ENCODE measurements around the gene NEUROD4.

The NEUROD4 gene

DNA sequence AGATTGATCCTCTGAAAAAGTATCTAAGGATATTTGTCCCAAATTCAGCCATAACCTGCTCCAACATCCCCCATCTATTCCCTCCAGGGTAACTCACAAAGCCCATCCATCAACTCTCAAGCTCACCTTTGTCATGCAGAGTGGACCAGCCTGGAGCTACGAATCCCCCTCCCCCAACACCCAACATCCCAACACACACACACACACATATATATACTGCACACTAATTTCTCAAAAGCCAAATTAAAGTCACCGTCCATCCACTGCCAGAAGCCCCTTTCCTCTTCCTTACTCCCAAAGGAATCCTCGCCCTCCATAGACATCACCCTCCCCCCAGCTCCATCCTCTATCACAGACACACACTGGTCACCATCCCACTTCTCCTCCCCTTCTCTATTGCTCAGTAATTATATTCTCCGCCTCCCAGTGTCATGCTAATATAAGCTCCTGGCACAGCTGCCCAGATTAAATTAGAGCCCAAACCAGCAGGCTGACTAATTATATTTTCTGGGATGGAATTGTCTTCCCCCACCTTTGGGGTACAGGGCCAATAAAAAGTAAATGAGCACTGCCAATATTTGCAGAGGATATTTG is 21.7 kb upstream of the NEUROD4 start:
- TF ChIP-seq POLR2AphosphoS5 (IDR thresholded peaks at IDR 0.05; ENCODE audit: low read depth, low read length) = no peak
- no peak for TF ChIP-seq REST (IDR thresholded peaks at IDR 0.05; ENCODE audit: insufficient read depth in 1 of 2, low read depth in 2 of 2, low read length in 2 of 2)
- no peak for TF ChIP-seq SIN3A (IDR thresholded peaks at IDR 0.05; ENCODE audit: borderline replicate concordance, insufficient read depth, low read length)
- no peak for TF ChIP-seq FOXP2 (optimal IDR thresholded peaks at IDR 0.05; ENCODE audit: borderline replicate concordance, extremely low read depth, extremely low read length, insufficient read depth)
- TF ChIP-seq TAF1 (IDR thresholded peaks at IDR 0.05; ENCODE audit: borderline replicate concordance, insufficient read depth, low read length) = no peak

- TF ChIP-seq REST (IDR thresholded peaks at IDR 0.05; ENCODE audit: insufficient read depth in 1 of 2, low read depth in 2 of 2, low read length in 2 of 2) (no peak), FOXP2 (optimal IDR thresholded peaks at IDR 0.05; ENCODE audit: borderline replicate concordance, extremely low read depth, extremely low read length, insufficient read depth) (no peak), POLR2AphosphoS5 (IDR thresholded peaks at IDR 0.05; ENCODE audit: low read depth, low read length) (no peak), SIN3A (IDR thresholded peaks at IDR 0.05; ENCODE audit: borderline replicate concordance, insufficient read depth, low read length) (no peak), TAF1 (IDR thresholded peaks at IDR 0.05; ENCODE audit: borderline replicate concordance, insufficient read depth, low read length) (no peak)
Measured at GRCh38 chr12:54998958-54999510, 20.7 kb upstream of the NEUROD4 start.

GRCh38 chr12:55001198-55001868 is 18.4 kb upstream of the NEUROD4 start:
- TF ChIP-seq SIN3A (IDR thresholded peaks at IDR 0.05; ENCODE audit: borderline replicate concordance, insufficient read depth, low read length) (no peak), FOXP2 (optimal IDR thresholded peaks at IDR 0.05; ENCODE audit: borderline replicate concordance, extremely low read depth, extremely low read length, insufficient read depth) (no peak), TAF1 (IDR thresholded peaks at IDR 0.05; ENCODE audit: borderline replicate concordance, insufficient read depth, low read length) (no peak), POLR2AphosphoS5 (IDR thresholded peaks at IDR 0.05; ENCODE audit: low read depth, low read length) (no peak), REST (IDR thresholded peaks at IDR 0.05; ENCODE audit: insufficient read depth in 1 of 2, low read depth in 2 of 2, low read length in 2 of 2) (no peak)

GRCh38 chr12:55002355-55002754 is 17.4 kb upstream of the NEUROD4 start:
- no peak for TF ChIP-seq REST (IDR thresholded peaks at IDR 0.05; ENCODE audit: insufficient read depth in 1 of 2, low read depth in 2 of 2, low read length in 2 of 2)
- no peak for TF ChIP-seq TAF1 (IDR thresholded peaks at IDR 0.05; ENCODE audit: borderline replicate concordance, insufficient read depth, low read length)
- no peak for TF ChIP-seq POLR2AphosphoS5 (IDR thresholded peaks at IDR 0.05; ENCODE audit: low read depth, low read length)

Data from PFSK-1 (cell line).